CD4-positive, alpha-beta T cell treated with Interleukin-6 at 100 ng/mL for 8 hours (primary cell): ENCODE results near the gene SLC24A2.

ENCODE experiments used
- DNase-seq: peaks from one replicate; pipeline ENCODE4 v3.0.0-alpha.2; 2020; ENCODE audit warnings: mixed read lengths, low spot score

SLC24A2 gene

GRCh38 chr9:19757745-19758144 is 31.1 kb downstream of the SLC24A2 start:
- DNase-seq, result no peak

DNA sequence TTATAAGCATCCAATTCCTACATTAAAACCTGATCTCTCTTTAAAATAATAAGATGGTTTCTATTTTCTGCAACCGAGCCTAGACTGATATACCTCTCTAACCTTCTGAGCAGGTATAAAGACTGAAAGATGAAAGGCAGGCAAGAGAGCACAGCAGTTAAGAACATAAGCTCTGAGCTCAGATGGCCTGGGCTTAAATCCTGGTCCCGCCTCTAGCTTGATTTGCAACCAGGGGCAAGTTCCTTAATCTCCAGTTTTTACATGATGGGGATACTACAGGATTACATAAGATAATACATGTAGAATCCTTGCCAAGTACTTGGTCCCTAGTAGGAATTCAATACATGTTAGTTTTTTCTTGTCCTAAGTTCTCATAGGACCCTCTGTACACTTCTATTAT is 33.9 kb downstream of the SLC24A2 start:
- DNase-seq, result no peak

DNA sequence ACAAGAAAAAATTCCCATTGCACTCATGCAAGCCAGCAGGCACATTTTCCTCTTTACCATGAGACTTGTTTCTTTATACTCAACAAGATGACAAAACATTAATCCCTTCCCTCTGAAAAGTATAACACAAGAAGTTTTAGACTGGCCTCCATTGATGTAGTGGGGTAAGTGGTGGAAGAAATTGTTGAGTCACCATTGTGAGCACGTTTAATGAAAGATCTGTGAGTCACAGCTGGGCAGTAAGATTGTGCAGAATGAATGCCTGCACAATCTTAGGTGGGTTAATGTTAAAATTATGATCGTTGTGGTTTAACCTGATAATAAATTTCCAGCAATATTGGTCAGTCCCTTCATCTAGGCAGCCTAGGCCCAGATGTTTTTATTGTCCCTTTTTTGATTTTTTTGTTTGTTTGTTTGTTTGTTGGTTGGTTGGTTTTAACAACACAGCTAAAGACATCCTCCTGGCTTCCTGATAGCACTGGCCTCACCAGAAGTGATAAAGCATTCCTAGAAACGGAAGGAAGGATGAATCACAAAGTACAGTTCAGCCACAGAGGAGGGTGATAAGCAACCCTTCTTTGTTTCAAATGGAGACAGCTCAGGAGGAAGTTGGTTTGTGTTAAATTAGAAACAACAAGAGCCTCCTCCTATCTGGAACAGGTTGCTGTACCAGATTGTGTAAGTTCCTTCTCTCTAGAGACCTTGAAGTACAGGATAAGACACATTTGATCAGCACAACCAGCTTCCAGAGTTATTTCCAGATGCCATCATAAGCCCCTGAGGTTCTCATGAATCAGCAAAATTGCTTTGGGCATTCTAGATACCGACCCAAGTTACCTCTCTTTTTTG is 40.3 kb downstream of the SLC24A2 start:
- DNase-seq, result no peak

GRCh38 chr9:19746223-19746622 is 42.6 kb downstream of the SLC24A2 start:
- no peak for DNase-seq

DNA sequence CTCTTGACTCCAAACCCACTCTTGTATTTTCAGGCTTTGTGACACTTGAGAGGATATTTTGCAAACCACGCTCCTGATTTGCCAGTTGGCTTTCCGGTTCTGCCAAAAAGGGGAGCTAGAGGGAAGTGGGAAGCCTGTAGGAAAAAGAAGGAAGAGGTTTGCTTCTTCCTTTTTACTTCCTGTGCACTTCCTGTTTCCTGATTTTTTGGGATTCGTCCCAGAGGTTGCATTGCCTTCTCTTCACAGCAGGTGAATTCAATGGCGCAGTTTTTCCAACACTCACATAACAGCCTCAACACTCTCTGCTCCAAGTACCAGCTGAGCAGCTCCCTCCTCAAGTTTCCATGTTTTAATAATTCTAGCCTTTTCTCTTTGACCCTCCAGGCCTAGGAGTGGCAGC is 47.7 kb downstream of the SLC24A2 start:
- no peak for DNase-seq
